Right cardiac atrium (tissue), 5 donors: ENCODE data around the gene PARP3. TPM values are rescaled to one million over a fixed set of nuclear protein-coding genes. Genes with fewer than 3 reads are reported as not detected.
"Not testable (repeated sequence)": the region's sequence is repeated elsewhere in the genome, so short reads cannot be mapped to it uniquely, and the experiment has no call there.

ENCODE experiments used
- ATAC-seq, 2 donors: fragments of 200-7000 bp; cut with Tn5 transposase; one replicate each; pipeline versions ENCODE4 v1.8.0 to v1.9.1; 2020; ENCODE audit warnings: moderate library complexity in 2 of 2, mild to moderate bottlenecking in 1 of 2
- DNase-seq, 3 donors: peaks; one replicate each; pipeline ENCODE4 v3.0.0-alpha.2; 2020
- H3K27ac ChIP-seq: one replicate; pipeline ENCODE4 v1.5.1; 2013; ENCODE audit warnings: mild to moderate bottlenecking, low read length, control low read depth, moderate library complexity
- H3K27me3 ChIP-seq: one replicate; pipeline ENCODE4 v1.6.1; 2013; ENCODE audit not compliant: control insufficient read depth, insufficient read depth
- H3K4me1 ChIP-seq: one replicate; pipeline ENCODE4 v1.6.1; 2013; ENCODE audit warnings: low read length; ENCODE audit not compliant: control insufficient read depth, insufficient read depth
- H3K4me3 ChIP-seq: one replicate; pipeline ENCODE4 v1.5.1; 2013; ENCODE audit warnings: low read length, control low read depth
- H3K9me3 ChIP-seq: one replicate; pipeline ENCODE4 v1.6.1; 2013; ENCODE audit warnings: low read length; ENCODE audit not compliant: control insufficient read depth
- WGBS: extraction: QIAGEN DNeasy Blood & Tissue Kit; methylation state at CpG from one replicate; pipeline ENCODE4 v1.1.7; 2013; 5-methylcytosine and 5-hydroxymethylcytosine counted together
- intact Hi-C, 4 donors: fragments of 100-400 bp; cut with DNase I; formaldehyde crosslinking; loops; one replicate each; pipeline versions ENCODE4 v1.11.0 to v1.14.0; 2022 to 2023
- polyA plus RNA-seq: library from polyadenylated mRNA; stranded (reverse); fragments of 200-250 nt; gene quantifications from one replicate; pipeline ENCODE4 v1.2.3, GENCODE V29; 2013
- total RNA-seq, 4 donors: library from RNA; stranded (reverse); fragmentation: NEBNext Ultra II Directional; extraction: Animal tissue kit (Norgen Biotek cat#: 25700); gene quantifications; one replicate each; pipeline ENCODE4 v1.2.1, GENCODE V29; 2021
- donor health status: healthy with polysubstance abuse.
- donor health status: DM: no; HTN: yes; CAD: no.
- donor health status: DM: no; HTN: no; CAD: no.
- donor health status: DM: no; HTN: yes; CAD: no; lungs with severe emphysema.
- donor health status: DM: yes; HTN: yes; CAD: no.

The PARP3 gene
- total and polyA plus RNA-seq, 5 donors, result 10.3 to 17.4 (median 12.2) TPM

- Histone ChIP-seq H3K4me1 (peaks cover 9% of the 10 kb centered on the region), H3K27ac (no peak overlapping the region), H3K27me3 (no peaks in the 10 kb centered on the region), H3K9me3 (no peaks in the 10 kb centered on the region), H3K4me3 (no peak overlapping the region)
- ATAC-seq, result no peak
- intact Hi-C loops, result no loop called here
- WGBS, result 96% methylated on average over 10 of the region's 10 CpGs
- DNase-seq, result no peak
Measured at GRCh38 chr3:51980253-51980652, 38.1 kb downstream of the PARP3 start.

GRCh38 chr3:51982352-51982837 lies 40.2 kb downstream of the PARP3 start:
- Histone ChIP-seq H3K4me1 (peaks cover 3% of the 10 kb centered on the region), H3K9me3 (no peaks in the 10 kb centered on the region), H3K27ac (peak overlapping the region; percentile 89), H3K27me3 (no peaks in the 10 kb centered on the region), H3K4me3 (peak overlapping the region; percentile 46)
- DNase-seq (no peak), ATAC-seq (peak; percentile 5 to 9)
- WGBS, result 8% methylated on average over 4 of the region's 4 CpGs
- intact Hi-C loops, result no loop called here

- under 1% methylated on average over 68 of the region's 68 CpGs for WGBS
- Histone ChIP-seq H3K27ac (peak within 1 kb of the TSS; percentile 89), H3K4me1 (peaks cover 3% of the 10 kb centered on the region), H3K27me3 (no peaks in the 10 kb centered on the region), H3K9me3 (no peaks in the 10 kb centered on the region), H3K4me3 (peak within 1 kb of the TSS; percentile 46)
- DNase-seq (peak; percentile 92 to 97 (median 96)), ATAC-seq (peak; percentile 93 to 94)
- intact Hi-C loops, result no loop called here
Measured at GRCh38 chr3:51982838-51983577, 40.8 kb downstream of the PARP3 start, which contains the start of gene ACY1. ACY1 (plus strand) TSS chr3:51983535; CDS start chr3:51984065, 530 bp downstream.

- no peak for ATAC-seq
- H3K27me3 ChIP-seq, result no peaks in the 10 kb centered on the region
- H3K27ac ChIP-seq, result peak overlapping the region; percentile 89
- WGBS, result 75% methylated on average over 22 of the region's 22 CpGs
- peak overlapping the region; percentile 46 for H3K4me3 ChIP-seq
- no peaks in the 10 kb centered on the region for H3K9me3 ChIP-seq
- intact Hi-C loops, result no loop called here
- no peak for DNase-seq
- peaks cover 3% of the 10 kb centered on the region for H3K4me1 ChIP-seq
Measured at GRCh38 chr3:51983578-51984268, 41.6 kb downstream of the PARP3 start.

GRCh38 chr3:51984269-51984647 lies 42.1 kb downstream of the PARP3 start:
- intact Hi-C loops, result no loop called here

GRCh38 chr3:51985063-51985462 lies 42.9 kb downstream of the PARP3 start:
- no peak for ATAC-seq
- peaks cover 6% of the 10 kb centered on the region for H3K4me1 ChIP-seq
- intact Hi-C loops, result no loop called here
- no peaks in the 10 kb centered on the region for H3K27me3 ChIP-seq
- no peaks in the 10 kb centered on the region for H3K9me3 ChIP-seq
- no peak for DNase-seq
- no peak overlapping the region for H3K27ac ChIP-seq
- H3K4me3 ChIP-seq, result no peak overlapping the region
- 85% methylated on average over 6 of the region's 6 CpGs for WGBS

More at GRCh38 chr3:51984269-51984647, 42.1 kb downstream of the PARP3 start:
- Histone ChIP-seq H3K27me3 (no peaks in the 10 kb centered on the region), H3K9me3 (no peaks in the 10 kb centered on the region), H3K4me1 (peaks cover 3% of the 10 kb centered on the region), H3K4me3 (no peak overlapping the region), H3K27ac (peak overlapping the region; percentile 89)
- ATAC-seq (no peak), DNase-seq (no peak)

GRCh38 chr3:51986010-51986947 lies 44.1 kb downstream of the PARP3 start:
- Histone ChIP-seq H3K4me1 (peaks cover 6% of the 10 kb centered on the region), H3K4me3 (no peak overlapping the region), H3K9me3 (no peaks in the 10 kb centered on the region), H3K27me3 (no peaks in the 10 kb centered on the region), H3K27ac (no peak overlapping the region)
- DNase-seq, result peak in 1 of 3 donors; percentile 11
- 84% methylated on average over 12 of the region's 12 CpGs for WGBS
- intact Hi-C loops, result no loop called here
- ATAC-seq, result no peak

- H3K4me3 ChIP-seq, result no peak overlapping the region
- no peaks in the 10 kb centered on the region for H3K27me3 ChIP-seq
- ATAC-seq (no peak), DNase-seq (no peak)
- peaks cover 3% of the 10 kb centered on the region for H3K4me1 ChIP-seq
- no peaks in the 10 kb centered on the region for H3K9me3 ChIP-seq
- intact Hi-C loops, result no loop called here
- 89% methylated on average over 7 of the region's 7 CpGs for WGBS
- no peak overlapping the region for H3K27ac ChIP-seq
Measured at GRCh38 chr3:51987568-51987967, 45.4 kb downstream of the PARP3 start.

GRCh38 chr3:51988286-51989146 lies 46.4 kb downstream of the PARP3 start:
- no peak overlapping the region for H3K27ac ChIP-seq
- intact Hi-C loops, result no loop called here
- 78% methylated on average over 15 of the region's 15 CpGs for WGBS
- no peak overlapping the region for H3K4me3 ChIP-seq
- ATAC-seq (no peak), DNase-seq (peak in 1 of 3 donors; percentile 42)
- no peaks in the 10 kb centered on the region for H3K27me3 ChIP-seq
- H3K4me1 ChIP-seq, result peaks cover 3% of the 10 kb centered on the region
- H3K9me3 ChIP-seq, result no peaks in the 10 kb centered on the region

- intact Hi-C loops, DNase-seq, ATAC-seq, H3K27me3 ChIP-seq, H3K4me3 ChIP-seq, H3K27ac ChIP-seq, H3K9me3 ChIP-seq: not testable (repeated sequence)
- 74% methylated on average over 38 of the region's 38 CpGs for WGBS
- H3K4me1 ChIP-seq, result peaks cover 11% of the 10 kb centered on the region
Measured at GRCh38 chr3:51990501-51990971, 48.4 kb downstream of the PARP3 start.
